IMR-90 (cell line): Measurements from ENCODE around the gene KRT32. TPM values are rescaled to one million over a fixed set of nuclear protein-coding genes. Genes with fewer than 3 reads are reported as not detected.

ENCODE experiments used
- ATAC-seq: fragments of 200-7000 bp; cut with Tn5 transposase; 2 replicates; pipeline ENCODE4 v1.9.1; 2020; ENCODE audit warnings: low read depth, mild to moderate bottlenecking, moderate library complexity
- BruUV-seq: library from RNA; stranded (reverse); fragments of 400-500 nt; replicated peaks from 2 replicates; lab custom pipeline; 2021; lab: Mats Ljungman, UMichigan
- CTCF ChIA-PET: fragments of 300-600 bp; formaldehyde crosslinking; extraction: SDS; loops from one replicate; lab custom pipeline; 2021; ENCODE audit warnings: antibody characterized with exemption; lab: Yijun Ruan, JAX
- POLR2A ChIA-PET: fragments of 300-600 bp; sonication (Branson Sonifier 250); formaldehyde crosslinking; loops from one replicate; lab custom pipeline; 2022; ENCODE audit warnings: antibody characterized with exemption; ENCODE audit not compliant: unreplicated experiment; lab: Charles Lee
- DNase-seq: peaks from one replicate; pipeline ENCODE4 v3.0.0; 2013
- H2AFZ ChIP-seq: replicated peaks from 2 replicates; pipeline ENCODE3; 2013; ENCODE audit warnings: low read length, mild to moderate bottlenecking; ENCODE audit not compliant: poor library complexity
- H2AK5ac ChIP-seq: 2 replicates; pipeline ENCODE4 v1.6.1; 2013; ENCODE audit warnings: low read depth, low read length, inconsistent platforms
- H2AK9ac ChIP-seq: replicated peaks from 2 replicates; pipeline ENCODE3; 2013; ENCODE audit warnings: mild to moderate bottlenecking, low read depth, low read length, moderate library complexity; ENCODE audit not compliant: poor library complexity
- H2BK120ac ChIP-seq: 2 replicates; pipeline ENCODE4 v1.6.1; 2013; ENCODE audit warnings: low read depth, low read length, inconsistent platforms
- H2BK15ac ChIP-seq: 3 replicates; pipeline ENCODE4 v1.6.1; 2013; ENCODE audit warnings: low read depth, low read length, inconsistent platforms
- H2BK20ac ChIP-seq: 2 replicates; pipeline ENCODE4 v1.6.1; 2013; ENCODE audit warnings: low read depth, mild to moderate bottlenecking, inconsistent platforms, low read length, moderate library complexity
- H2BK5ac ChIP-seq: 2 replicates; pipeline ENCODE4 v1.6.1; 2013; ENCODE audit warnings: mild to moderate bottlenecking, low read depth, low read length, inconsistent platforms; ENCODE audit not compliant: poor library complexity, severe bottlenecking
- H3K14ac ChIP-seq: replicated peaks from 2 replicates; pipeline ENCODE4 v1.6.1; 2013; ENCODE audit warnings: low read depth, low read length, inconsistent platforms
- H3K18ac ChIP-seq: 2 replicates; pipeline ENCODE4 v1.6.1; 2013; ENCODE audit warnings: low read depth, low read length, control low read depth
- H3K23ac ChIP-seq: 2 replicates; pipeline ENCODE4 v1.6.1; 2013; ENCODE audit warnings: low read depth, low read length, inconsistent platforms
- H3K27ac ChIP-seq: 2 replicates; pipeline ENCODE4 v1.5.1; 2013; ENCODE audit warnings: mild to moderate bottlenecking, control low read depth, low read length; ENCODE audit not compliant: insufficient read depth
- H3K27me3 ChIP-seq: 2 replicates; pipeline ENCODE4 v1.6.1; 2013; ENCODE audit warnings: low read length; ENCODE audit not compliant: control insufficient read depth, insufficient read depth
- H3K36me3 ChIP-seq: 2 replicates; pipeline ENCODE4 v1.6.1; 2013; ENCODE audit warnings: low read length, mixed read lengths; ENCODE audit not compliant: control insufficient read depth, insufficient read depth
- H3K4ac ChIP-seq: 2 replicates; pipeline ENCODE4 v1.6.1; 2013; ENCODE audit warnings: low read depth, low read length, inconsistent platforms
- H3K4me1 ChIP-seq: 2 replicates; pipeline ENCODE4 v1.6.1; 2013; ENCODE audit warnings: low read length, mixed read lengths; ENCODE audit not compliant: control insufficient read depth, insufficient read depth
- H3K4me2 ChIP-seq: 2 replicates; pipeline ENCODE4 v1.6.1; 2013; ENCODE audit warnings: low read depth, mild to moderate bottlenecking, control low read depth, low read length, moderate library complexity
- H3K4me3 ChIP-seq: 2 replicates; pipeline ENCODE4 v1.5.1; 2013; ENCODE audit warnings: low read depth, mild to moderate bottlenecking, control low read depth, low read length, moderate library complexity; ENCODE audit not compliant: insufficient read depth
- H3K56ac ChIP-seq: 2 replicates; pipeline ENCODE4 v1.6.1; 2013; ENCODE audit warnings: low read length, inconsistent platforms; ENCODE audit not compliant: insufficient read depth; ENCODE audit errors: extremely low read depth
- H3K79me1 ChIP-seq, 2 experiments: 2 replicates each; pipeline ENCODE4 v1.6.1; 2013; ENCODE audit warnings: low read length in 2 of 2, inconsistent platforms in 1 of 2, low read depth in 1 of 2
- H3K9ac ChIP-seq: 2 replicates; pipeline ENCODE4 v1.6.1; 2013; ENCODE audit warnings: low read depth, low read length, control low read depth
- H3K9me1 ChIP-seq: 2 replicates; pipeline ENCODE4 v1.6.1; 2013; ENCODE audit warnings: low read length, inconsistent platforms; ENCODE audit not compliant: insufficient read depth
- H3K9me3 ChIP-seq: 2 replicates; pipeline ENCODE4 v1.6.1; 2013; ENCODE audit warnings: low read length; ENCODE audit not compliant: control insufficient read depth, insufficient read depth
- H4K20me1 ChIP-seq: 2 replicates; pipeline ENCODE4 v1.6.1; 2013; ENCODE audit warnings: low read length, inconsistent platforms; ENCODE audit not compliant: insufficient read depth
- H4K5ac ChIP-seq: 2 replicates; pipeline ENCODE4 v1.6.1; 2013; ENCODE audit warnings: mild to moderate bottlenecking, low read depth, low read length, control low read depth
- H4K8ac ChIP-seq, 2 experiments: 2 replicates each; pipeline ENCODE4 v1.6.1; 2013; ENCODE audit warnings: low read depth in 2 of 2, low read length in 2 of 2, control low read depth in 1 of 2, inconsistent platforms in 1 of 2
- H4K91ac ChIP-seq: 2 replicates; pipeline ENCODE4 v1.6.1; 2013; ENCODE audit warnings: low read depth, low read length, inconsistent platforms; ENCODE audit not compliant: insufficient read depth
- FOS ChIP-seq: fragments of 150-350 bp; IDR thresholded peaks from 2 replicates; pipeline ENCODE4 v1.6.1; 2016; ENCODE audit warnings: low read depth, low read length
- MXI1 ChIP-seq: IDR thresholded peaks from 2 replicates; pipeline ENCODE4 v1.6.1; 2012; ENCODE audit warnings: low read depth, mild to moderate bottlenecking, low read length, moderate library complexity, borderline replicate concordance
- NFE2L2 ChIP-seq: fragments of 150-350 bp; IDR thresholded peaks from 2 replicates; pipeline ENCODE4 v1.6.1; 2016; ENCODE audit warnings: low read depth, mild to moderate bottlenecking, low read length
- RFX5 ChIP-seq: IDR thresholded peaks from 2 replicates; pipeline ENCODE4 v1.8.0; 2012; ENCODE audit warnings: low read depth, mild to moderate bottlenecking, low read length, moderate library complexity
- WGBS, 2 experiments: methylation state at CpG; one replicate each; pipeline versions ENCODE4 v1.1.5 to v1.1.7; 2013; ENCODE audit warnings: missing lambda C conversion rate in 2 of 2; ENCODE audit not compliant: insufficient read length in 1 of 2; ENCODE audit errors: extremely low coverage in 2 of 2; 5-methylcytosine and 5-hydroxymethylcytosine counted together
- dilution Hi-C: fragments of 300-500 bp; cut with HindIII; formaldehyde crosslinking; loops from one replicate; pipeline ENCODE4 v1.14.3; 2018; ENCODE audit warnings: low sequenced_read_pairs; ENCODE audit not compliant: unreplicated experiment
- in situ Hi-C: fragments of 300-500 bp; cut with MboI; formaldehyde crosslinking; loops from 3 replicates; pipeline ENCODE4 v1.14.3; 2019; ENCODE audit warnings: low sequenced_read_pairs, inconsistent platforms, mixed read lengths
- intact Hi-C: fragments of 100-400 bp; cut with micrococcal nuclease; formaldehyde crosslinking; loops from 2 replicates; pipeline ENCODE4 v1.10.0; 2022
- polyA plus RNA-seq, 3 experiments: library from polyadenylated mRNA; depleted of rRNA; stranded (reverse); fragments of >200 nt; gene quantifications; 2 replicates each; pipeline ENCODE4 v1.2.3, GENCODE V29; 2012; ENCODE audit warnings: low replicate concordance in 1 of 3
- total RNA-seq: library from RNA; depleted of rRNA; stranded (reverse); fragments of >200 nt; gene quantifications from 2 replicates; pipeline ENCODE4 v1.2.3, GENCODE V29; 2012

The KRT32 gene
- total and polyA plus RNA-seq, 2 of the 4 experiments (the other 2 are of a cell fraction) = 0.09 TPM; not detected in 1

DNA sequence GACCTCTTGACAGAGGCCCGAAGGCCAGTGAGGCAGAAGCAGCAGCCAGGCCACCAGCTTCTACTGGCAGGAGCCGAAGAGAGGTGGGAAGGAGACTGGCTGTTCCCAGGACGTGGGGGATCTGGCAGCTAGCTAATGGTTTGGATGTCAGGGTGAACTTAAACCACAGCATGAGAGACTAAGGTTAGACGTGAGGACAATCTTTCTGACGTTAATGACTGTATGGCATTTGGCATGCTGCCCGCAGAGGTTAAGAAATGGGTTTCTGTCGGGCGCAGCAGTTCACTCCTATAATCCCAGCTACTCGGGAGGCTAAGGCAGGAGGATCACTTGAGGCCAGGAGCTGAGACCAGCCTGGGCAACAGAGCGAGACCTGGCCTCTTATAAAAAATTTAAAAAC, 44.5 kb upstream of the KRT32 start:
- Histone ChIP-seq H3K4me2 (no peak overlapping the region), H3K27ac (no peak overlapping the region), H3K4ac (no peak overlapping the region), H3K9me3 (no peaks in the 10 kb centered on the region), H4K20me1 (no peaks in the 10 kb centered on the region), H2BK5ac (no peak overlapping the region), H3K79me1 (no peaks in the 10 kb centered on the region), H3K56ac (no peak overlapping the region), H3K27me3 (peaks cover 1% of the 10 kb centered on the region; the same call in 1 of the 2 replicates), H3K36me3 (no peaks in the 10 kb centered on the region), H2BK15ac (no peak overlapping the region), H3K18ac (no peak overlapping the region), H2BK20ac (no peak overlapping the region), H4K91ac (no peak overlapping the region), H3K4me1 (no peaks in the 10 kb centered on the region), H3K14ac (no peak overlapping the region), H2AFZ (no peak overlapping the region), H3K9ac (no peak overlapping the region), H2AK5ac (0 out of 2 replicates have a peak overlapping the region, but pooled peaks have one; percentile 31), H3K23ac (no peak overlapping the region), H3K9me1 (0 out of 2 replicates have a peak, but pooled peaks cover 3% of the 10 kb centered on the region), H4K8ac (no peak overlapping the region), H2BK120ac (no peak overlapping the region), H3K4me3 (no peak overlapping the region), H2AK9ac (no peak overlapping the region), H4K5ac (no peak overlapping the region)
- CTCF ChIA-PET = no interaction called here
- ATAC-seq (no peak), DNase-seq (no peak)
- in situ Hi-C loops (no loop called here), dilution Hi-C loops (no loop called here), intact Hi-C loops (no loop called here)
- POLR2A ChIA-PET = no interaction called here
- TF ChIP-seq MXI1 (no peak), RFX5 (no peak), FOS (no peak), NFE2L2 (no peak)
- 87% methylated on average over 3 of the region's 10 CpGs; no CpG with 5 or more reads in 1 of the 2 experiments for WGBS, 2 experiments
- BruUV-seq = no TSS peak
